Keratinocyte (primary cell): ENCODE measurements around the gene TAF10. TPM values are rescaled to one million over a fixed set of nuclear protein-coding genes. Genes with fewer than 3 reads are reported as not detected.

Experiments used
- DNase-seq: peaks from one replicate; pipeline ENCODE4 v3.0.0-alpha.2; 2011; ENCODE audit warnings: low read depth, missing footprints, low spot score
- FAIRE-seq: peaks from 2 replicates; lab custom pipeline; 2011; peaks lifted over from hg19 to GRCh38; lab: Jason Lieb, UNC
- H2AFZ ChIP-seq: 2 replicates; pipeline ENCODE4 v1.6.0; 2012; ENCODE audit warnings: low read length, control low read depth, inconsistent platforms; ENCODE audit not compliant: control insufficient read depth
- H3K27ac ChIP-seq: 2 replicates; pipeline ENCODE4 v1.5.1; 2011; ENCODE audit warnings: low read length; ENCODE audit not compliant: control insufficient read depth, insufficient read depth
- H3K27me3 ChIP-seq: 3 replicates; pipeline ENCODE4 v1.6.0; 2011; ENCODE audit warnings: low read length; ENCODE audit not compliant: control insufficient read depth, insufficient read depth; ENCODE audit errors: extremely low read depth
- H3K36me3 ChIP-seq, 2 experiments: 2 replicates in 1 of 2; 3 replicates in 1 of 2; pipeline ENCODE4 v1.5.1; 2011; ENCODE audit warnings: low read length in 2 of 2, mild to moderate bottlenecking in 1 of 2; ENCODE audit not compliant: control insufficient read depth in 2 of 2, insufficient read depth in 2 of 2; ENCODE audit errors: extremely low read depth in 1 of 2
- H3K4me1 ChIP-seq: 3 replicates; pipeline ENCODE4 v1.5.1; 2011; ENCODE audit warnings: low read length; ENCODE audit not compliant: control insufficient read depth, insufficient read depth; ENCODE audit errors: extremely low read depth
- H3K4me2 ChIP-seq: 3 replicates; pipeline ENCODE4 v1.6.0; 2011; ENCODE audit warnings: low read depth, low read length; ENCODE audit not compliant: control insufficient read depth, insufficient read depth; ENCODE audit errors: extremely low read depth
- H3K4me3 ChIP-seq, 3 experiments: fragments of 200-600 bp in 1 of 3; sonication (generic) in 1 of 3; 2 replicates in 2 of 3; 3 replicates in 1 of 3; pipeline ENCODE4 v1.5.1; 2011 to 2016; ENCODE audit warnings: low read length in 3 of 3, mild to moderate bottlenecking in 3 of 3, control low read depth in 2 of 3, inconsistent platforms in 1 of 3, low read depth in 1 of 3, mixed read lengths in 1 of 3, mixed run types in 1 of 3, moderate library complexity in 1 of 3; ENCODE audit not compliant: control insufficient read depth in 2 of 3, insufficient read depth in 2 of 3; ENCODE audit errors: extremely low read depth in 1 of 3
- H3K79me2 ChIP-seq: 2 replicates; pipeline ENCODE4 v1.6.0; 2012; ENCODE audit warnings: low read length; ENCODE audit not compliant: control insufficient read depth, insufficient read depth
- H3K9ac ChIP-seq: 3 replicates; pipeline ENCODE4 v1.6.0; 2011; ENCODE audit warnings: low read length; ENCODE audit not compliant: control insufficient read depth, insufficient read depth; ENCODE audit errors: extremely low read depth
- H3K9me1 ChIP-seq: 3 replicates; pipeline ENCODE4 v1.6.0; 2011; ENCODE audit warnings: low read length; ENCODE audit not compliant: control insufficient read depth, insufficient read depth; ENCODE audit errors: extremely low read depth
- H3K9me3 ChIP-seq: 2 replicates; pipeline ENCODE4 v1.5.1; 2012; ENCODE audit warnings: low read depth, low read length; ENCODE audit not compliant: control insufficient read depth
- H4K20me1 ChIP-seq: 3 replicates; pipeline ENCODE4 v1.6.0; 2011; ENCODE audit warnings: low read length; ENCODE audit not compliant: control insufficient read depth, insufficient read depth; ENCODE audit errors: extremely low read depth
- EZH2 ChIP-seq: IDR thresholded peaks from one replicate; pipeline ENCODE4 v1.6.1; 2012; ENCODE audit warnings: inconsistent platforms, mild to moderate bottlenecking, low read length, moderate library complexity
- dilution Hi-C: fragments of 300-500 bp; cut with MboI; formaldehyde crosslinking; loops from one replicate; pipeline ENCODE4 v1.7.0; 2020; ENCODE audit warnings: low sequenced_read_pairs; ENCODE audit not compliant: extremely low pct_ligation_motif_present
- polyA plus RNA-seq, 5 experiments: library from polyadenylated mRNA; depleted of rRNA in 3 of 5; stranded (reverse) in 3 of 5; stranded (forward) in 1 of 5; unstranded in 1 of 5; fragments of >200 nt; gene quantifications; 1 replicate in 1 of 5; 2 replicates in 3 of 5; 3 replicates in 1 of 5; pipeline versions ENCODE4 v1.2.1 to v1.2.3, GENCODE V29; 2011 to 2012; ENCODE audit warnings: missing spikeins in 2 of 5, low read depth in 1 of 5, low replicate concordance in 1 of 5
- TF ChIP-seq, protein P1 (sequence below), 3 experiments: IDR thresholded peaks in 1 of 3; conservative IDR thresholded peaks in 1 of 3; optimal IDR thresholded peaks in 1 of 3; 2 replicates in 2 of 3; 3 replicates in 1 of 3; pipeline versions ENCODE3 to v1.5.1; 2011; ENCODE audit warnings: low read length in 3 of 3, mild to moderate bottlenecking in 3 of 3, moderate library complexity in 2 of 3, control low read depth in 1 of 3, inconsistent platforms in 1 of 3; ENCODE audit not compliant: insufficient read depth in 2 of 3; ENCODE audit errors: extremely low read depth in 1 of 3

TAF10 gene
- polyA plus RNA-seq, 1 donor (not counting 4 experiments of a cell fraction or from before 2014, with no cell fraction given): 165 TPM

DNA sequence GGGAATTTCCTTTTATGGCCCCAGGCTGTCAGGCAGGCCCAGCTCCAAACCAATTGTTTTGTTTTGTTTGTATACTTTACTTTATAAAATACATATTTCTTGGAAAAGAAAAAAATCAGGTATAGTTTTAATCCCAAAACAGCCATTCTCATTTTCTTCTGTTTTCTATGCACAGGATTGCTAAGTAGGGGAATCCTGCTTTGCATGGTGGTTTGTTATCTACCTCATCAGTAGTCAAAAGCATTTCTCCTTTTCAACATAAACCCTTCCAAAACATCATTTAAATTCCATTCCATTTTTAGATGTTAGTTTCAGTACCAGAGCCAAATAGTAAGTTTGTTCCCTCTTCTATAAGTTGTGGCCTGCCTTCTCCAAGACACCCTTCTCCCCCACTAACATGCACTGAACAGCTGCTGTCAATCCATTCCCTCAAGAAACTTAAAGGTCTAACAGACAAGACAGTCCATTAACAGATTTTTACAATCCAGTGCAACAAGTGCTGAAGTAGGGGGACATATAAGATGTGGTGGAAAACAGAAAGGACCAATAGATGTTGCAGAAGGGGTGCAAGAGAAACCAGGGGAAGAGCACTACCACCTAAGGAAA is 4.7 kb downstream of the TAF10 start:
- Histone ChIP-seq H3K4me3 (no peak overlapping the region), H3K79me2 (peaks cover 71% of the 10 kb centered on the region), H3K27me3 (no peaks in the 10 kb centered on the region), H4K20me1 (no peaks in the 10 kb centered on the region), H2AFZ (no peak overlapping the region), H3K9ac (peak overlapping the region; percentile 10), H3K4me2 (peak overlapping the region; percentile 79), H3K27ac (peak overlapping the region; percentile 61), H3K9me3 (no peaks in the 10 kb centered on the region), H3K9me1 (no peaks in the 10 kb centered on the region), H3K36me3 (peaks cover 27 to 39% of the 10 kb centered on the region in 2 experiments), H3K4me1 (peaks cover 42% of the 10 kb centered on the region)
- TF ChIP-seq, protein P1, sequence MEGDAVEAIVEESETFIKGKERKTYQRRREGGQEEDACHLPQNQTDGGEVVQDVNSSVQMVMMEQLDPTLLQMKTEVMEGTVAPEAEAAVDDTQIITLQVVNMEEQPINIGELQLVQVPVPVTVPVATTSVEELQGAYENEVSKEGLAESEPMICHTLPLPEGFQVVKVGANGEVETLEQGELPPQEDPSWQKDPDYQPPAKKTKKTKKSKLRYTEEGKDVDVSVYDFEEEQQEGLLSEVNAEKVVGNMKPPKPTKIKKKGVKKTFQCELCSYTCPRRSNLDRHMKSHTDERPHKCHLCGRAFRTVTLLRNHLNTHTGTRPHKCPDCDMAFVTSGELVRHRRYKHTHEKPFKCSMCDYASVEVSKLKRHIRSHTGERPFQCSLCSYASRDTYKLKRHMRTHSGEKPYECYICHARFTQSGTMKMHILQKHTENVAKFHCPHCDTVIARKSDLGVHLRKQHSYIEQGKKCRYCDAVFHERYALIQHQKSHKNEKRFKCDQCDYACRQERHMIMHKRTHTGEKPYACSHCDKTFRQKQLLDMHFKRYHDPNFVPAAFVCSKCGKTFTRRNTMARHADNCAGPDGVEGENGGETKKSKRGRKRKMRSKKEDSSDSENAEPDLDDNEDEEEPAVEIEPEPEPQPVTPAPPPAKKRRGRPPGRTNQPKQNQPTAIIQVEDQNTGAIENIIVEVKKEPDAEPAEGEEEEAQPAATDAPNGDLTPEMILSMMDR (optimal IDR thresholded peaks at IDR 0.05 in 1 of 3, IDR thresholded peaks at IDR 0.05 in 1 of 3, conservative IDR thresholded peaks at IDR 0.05 in 1 of 3; ENCODE audit: extremely low read depth in 1 of 3, insufficient read depth in 2 of 3, low read length in 3 of 3): no peak
- no peak for TF ChIP-seq EZH2
- no peak for FAIRE-seq
- dilution Hi-C loops: no loop called here
- no peak for DNase-seq

DNA sequence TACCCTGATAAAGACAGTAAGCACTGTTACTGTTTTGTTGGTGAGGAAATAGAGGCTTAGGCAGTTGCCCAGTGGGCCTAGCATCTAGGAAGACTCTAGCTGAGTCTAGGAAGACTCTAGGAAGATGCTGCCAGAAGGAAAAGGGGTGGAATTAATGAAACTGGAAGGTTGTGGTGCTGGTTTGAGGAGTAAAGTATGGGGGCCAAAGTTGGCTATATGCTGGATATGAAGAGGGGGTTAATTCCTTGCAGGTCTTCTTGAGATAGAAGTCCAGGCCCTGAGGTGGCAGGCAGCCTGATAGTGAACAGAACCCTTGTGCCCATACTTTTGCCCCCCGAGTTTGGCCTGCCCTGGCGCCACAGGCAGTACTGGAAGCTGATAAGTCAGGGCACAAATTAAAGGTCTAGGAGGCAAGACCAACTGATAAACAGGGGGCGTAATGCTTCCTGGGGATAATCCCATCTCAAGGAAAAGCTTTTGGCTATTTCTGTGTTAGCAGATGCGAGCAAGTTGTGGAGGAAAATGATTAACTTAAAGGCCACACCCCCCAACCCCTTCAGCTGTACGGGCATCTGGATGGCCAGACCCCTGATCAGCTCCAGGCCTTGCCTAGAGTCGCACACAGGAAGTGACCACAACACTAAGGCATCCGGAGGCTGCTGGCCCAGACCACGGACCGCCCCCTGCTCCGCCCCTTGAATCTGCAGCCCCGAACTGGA is 5.4 kb downstream of the TAF10 start:
- H3K36me3 ChIP-seq: peaks cover 29 to 44% of the 10 kb centered on the region in 2 experiments
- TF ChIP-seq EZH2: no peak
- TF ChIP-seq, protein P1 (optimal IDR thresholded peaks at IDR 0.05 in 1 of 3, IDR thresholded peaks at IDR 0.05 in 1 of 3, conservative IDR thresholded peaks at IDR 0.05 in 1 of 3; ENCODE audit: extremely low read depth in 1 of 3, insufficient read depth in 2 of 3, low read length in 3 of 3): no peak
- H3K9me1 ChIP-seq: no peaks in the 10 kb centered on the region
- no peak overlapping the region for H2AFZ ChIP-seq
- H3K9me3 ChIP-seq: no peaks in the 10 kb centered on the region
- DNase-seq (peak; percentile 56), FAIRE-seq (no peak)
- peak overlapping the region; percentile 61 for H3K27ac ChIP-seq
- no peaks in the 10 kb centered on the region for H4K20me1 ChIP-seq
- H3K79me2 ChIP-seq: peaks cover 77% of the 10 kb centered on the region
- H3K27me3 ChIP-seq: no peaks in the 10 kb centered on the region
- dilution Hi-C loops: no loop called here
- H3K4me2 ChIP-seq: peak overlapping the region; percentile 79
- H3K9ac ChIP-seq: peak overlapping the region; percentile 26
- H3K4me3 ChIP-seq: peak overlapping the region in 1 of 3 experiments; percentile 5
- peaks cover 48% of the 10 kb centered on the region for H3K4me1 ChIP-seq
